Natural killer cell (primary cell): ENCODE measurements around the gene GGTA1. TPM values are rescaled to one million over a fixed set of nuclear protein-coding genes. Genes with fewer than 3 reads are reported as not detected.

Source experiments
- ATAC-seq, 3 donors: fragments of 150-1000 bp in 2 of 3; fragments of 200-7000 bp in 1 of 3; cut with Tn5 transposase; 1 replicate in 1 of 3; 2 replicates in 2 of 3; pipeline ENCODE4 v1.10.0; 2021; ENCODE audit warnings: mild to moderate bottlenecking in 2 of 3, moderate library complexity in 2 of 3
- DNase-seq, 2 donors: peaks; one replicate each; pipeline versions ENCODE4 v3.0.0 to v3.0.0-alpha.2; 2013 to 2021; ENCODE audit warnings: mixed read lengths in 1 of 2
- H3K27ac ChIP-seq: one replicate; pipeline ENCODE4 v1.5.1; 2013; ENCODE audit warnings: mild to moderate bottlenecking, low read length
- H3K27me3 ChIP-seq: one replicate; pipeline ENCODE4 v1.6.1; 2013; ENCODE audit warnings: low read length; ENCODE audit not compliant: control insufficient read depth, insufficient read depth
- H3K36me3 ChIP-seq: one replicate; pipeline ENCODE4 v1.6.1; 2013; ENCODE audit warnings: low read length; ENCODE audit not compliant: control insufficient read depth, insufficient read depth
- H3K4me1 ChIP-seq: one replicate; pipeline ENCODE4 v1.6.1; 2013; ENCODE audit warnings: low read length; ENCODE audit not compliant: control insufficient read depth, insufficient read depth
- H3K4me3 ChIP-seq: one replicate; pipeline ENCODE4 v1.5.1; 2013; ENCODE audit warnings: low read length
- H3K9me3 ChIP-seq: one replicate; pipeline ENCODE4 v1.6.1; 2013; ENCODE audit warnings: low read length; ENCODE audit not compliant: control insufficient read depth, insufficient read depth
- H3K27ac Mint-ChIP-seq, 2 donors: one replicate each; pipeline ENCODE4 v1.8.0; 2022; ENCODE audit warnings: mild to moderate bottlenecking in 2 of 2, mixed read lengths in 2 of 2, moderate library complexity in 1 of 2
- H3K27me3 Mint-ChIP-seq, 2 donors: one replicate each; pipeline ENCODE4 v1.8.0; 2022; ENCODE audit warnings: low read depth in 2 of 2, mixed read lengths in 2 of 2
- H3K36me3 Mint-ChIP-seq: one replicate; pipeline ENCODE4 v1.8.0; 2022; ENCODE audit warnings: mixed read lengths
- H3K4me1 Mint-ChIP-seq, 2 donors: one replicate each; pipeline ENCODE4 v1.8.0; 2022; ENCODE audit warnings: mixed read lengths in 2 of 2
- H3K4me3 Mint-ChIP-seq: one replicate; pipeline ENCODE4 v1.8.0; 2022; ENCODE audit warnings: mild to moderate bottlenecking, moderate library complexity, mixed read lengths
- H3K9me3 Mint-ChIP-seq, 2 donors: one replicate each; pipeline ENCODE4 v1.8.0; 2022; ENCODE audit warnings: mixed read lengths in 2 of 2
- CTCF ChIP-seq: fragments of 200-600 bp; IDR thresholded peaks from one replicate; pipeline ENCODE4 v1.8.0; 2022; ENCODE audit warnings: antibody characterized with exemption
- WGBS: methylation state at CpG from one replicate; pipeline ENCODE4 v1.1.7; 2013; ENCODE audit warnings: missing lambda C conversion rate; ENCODE audit not compliant: insufficient coverage; 5-methylcytosine and 5-hydroxymethylcytosine counted together
- intact Hi-C: fragments of 100-400 bp; cut with micrococcal nuclease; formaldehyde crosslinking; loops from one replicate; pipeline ENCODE4 v1.14.2; 2022
- total RNA-seq, 4 donors: library from RNA; stranded (reverse); fragments of 120-200 nt in 1 of 4; gene quantifications; one replicate each; pipeline versions ENCODE4 v1.2.3 to v1.2.4, GENCODE V29; 2013 to 2022

The GGTA1 gene
- total RNA-seq, 3 donors from 2014 or later (not counting 1 experiment from before 2014, with no cell fraction given): 0.23 to 0.87 (median 0.55) TPM

- H3K4me1 Mint-ChIP-seq: peaks cover 14 to 16% of the 10 kb centered on the region in 2 donors
- DNase-seq (no peak), ATAC-seq (no peak)
- H3K9me3 Mint-ChIP-seq: no peaks in the 10 kb centered on the region
- intact Hi-C loops: no loop called here
- H3K27me3 ChIP-seq: peaks cover 10% of the 10 kb centered on the region
- no peak overlapping the region for H3K4me3 Mint-ChIP-seq
- H3K27ac ChIP-seq: no peak overlapping the region
- no peak for TF ChIP-seq CTCF
- H3K27me3 Mint-ChIP-seq: peaks cover 32 to 35% of the 10 kb centered on the region in 2 donors
- no peaks in the 10 kb centered on the region for H3K9me3 ChIP-seq
- 12% methylated on average over 3 of the region's 3 CpGs for WGBS
- peaks cover 16% of the 10 kb centered on the region for H3K4me1 ChIP-seq
- no peaks in the 10 kb centered on the region for H3K36me3 Mint-ChIP-seq
- no peaks in the 10 kb centered on the region for H3K36me3 ChIP-seq
- H3K27ac Mint-ChIP-seq: no peak overlapping the region
- no peak overlapping the region for H3K4me3 ChIP-seq
Measured at GRCh38 chr9:121494192-121494591, 5.5 kb downstream of the GGTA1 start.

- Mint-ChIP-seq H3K27ac (no peak overlapping the region), H3K36me3 (no peaks in the 10 kb centered on the region), H3K4me1 (no peaks in the 10 kb centered on the region), H3K4me3 (no peak overlapping the region), H3K27me3 (peaks cover 6 to 9% of the 10 kb centered on the region in 2 donors), H3K9me3 (no peaks in the 10 kb centered on the region)
- DNase-seq: no peak
- TF ChIP-seq CTCF: no peak
- intact Hi-C loops: no loop called here
- WGBS: 78% methylated on average over 5 of the region's 5 CpGs
- no peaks in the 10 kb centered on the region for H3K27me3 ChIP-seq
- no peaks in the 10 kb centered on the region for H3K9me3 ChIP-seq
- H3K36me3 ChIP-seq: no peaks in the 10 kb centered on the region
- H3K4me1 ChIP-seq: peaks cover 14% of the 10 kb centered on the region
- ATAC-seq: no peak
- H3K27ac ChIP-seq: no peak overlapping the region
- H3K4me3 ChIP-seq: no peak overlapping the region
Measured at GRCh38 chr9:121491111-121491510, 8.5 kb downstream of the GGTA1 start.

GRCh38 chr9:121489344-121489743 is 10.3 kb downstream of the GGTA1 start:
- no peaks in the 10 kb centered on the region for H3K9me3 ChIP-seq
- no peak overlapping the region for H3K27ac ChIP-seq
- H3K4me1 ChIP-seq: peaks cover 25% of the 10 kb centered on the region
- intact Hi-C loops: no loop called here
- no peak for DNase-seq
- ATAC-seq: no peak
- no peaks in the 10 kb centered on the region for H3K36me3 Mint-ChIP-seq
- H3K4me1 Mint-ChIP-seq: no peaks in the 10 kb centered on the region
- no CpG with 5 or more reads among the region's 2 CpGs for WGBS
- no peaks in the 10 kb centered on the region for H3K27me3 ChIP-seq
- H3K36me3 ChIP-seq: no peaks in the 10 kb centered on the region
- H3K27ac Mint-ChIP-seq: no peak overlapping the region
- H3K9me3 Mint-ChIP-seq: no peaks in the 10 kb centered on the region
- no peak for TF ChIP-seq CTCF
- H3K27me3 Mint-ChIP-seq: no peaks in the 10 kb centered on the region
- H3K4me3 Mint-ChIP-seq: no peak overlapping the region
- no peak overlapping the region for H3K4me3 ChIP-seq

GRCh38 chr9:121486043-121486442 is 13.6 kb downstream of the GGTA1 start:
- Histone ChIP-seq H3K36me3 (no peaks in the 10 kb centered on the region), H3K27ac (peak overlapping the region; percentile 20), H3K9me3 (no peaks in the 10 kb centered on the region), H3K4me1 (peaks cover 21% of the 10 kb centered on the region), H3K27me3 (no peaks in the 10 kb centered on the region), H3K4me3 (no peak overlapping the region)
- ATAC-seq: no peak
- 63% methylated on average over 4 of the region's 4 CpGs for WGBS
- H3K27me3 Mint-ChIP-seq: no peaks in the 10 kb centered on the region
- H3K36me3 Mint-ChIP-seq: no peaks in the 10 kb centered on the region
- no peak for DNase-seq
- no peaks in the 10 kb centered on the region for H3K9me3 Mint-ChIP-seq
- no peak overlapping the region for H3K27ac Mint-ChIP-seq
- H3K4me1 Mint-ChIP-seq: no peaks in the 10 kb centered on the region
- intact Hi-C loops: no loop called here
- no peak for TF ChIP-seq CTCF
- H3K4me3 Mint-ChIP-seq: no peak overlapping the region
